ENCODE measurements around the gene PCTP. TPM values are rescaled to one million over a fixed set of nuclear protein-coding genes. Genes with fewer than 3 reads are reported as not detected.

The PCTP gene
- total and polyA plus RNA-seq, 2 of the 4 experiments (the other 2 are of a cell fraction), result 11.6 to 12.9 TPM

- H3K9ac ChIP-seq (ENCODE audit: low read depth, low read length), result no peak overlapping the region
- ATAC-seq (ENCODE audit: low read depth) (no peak), DNase-seq (no peak)
- ChIA-PET POLR2A (ENCODE audit: unreplicated experiment) (no interaction called here), CTCF (no interaction called here)
- no peak overlapping the region for H3K18ac ChIP-seq (ENCODE audit: low read depth, low read length)
- H3K27ac ChIP-seq (ENCODE audit: insufficient read depth, low read length), result no peak overlapping the region
- H2BK5ac ChIP-seq (ENCODE audit: low read depth, low read length, poor library complexity, severe bottlenecking), result no peak overlapping the region
- no peak overlapping the region for H3K4me3 ChIP-seq (ENCODE audit: insufficient read depth, low read depth, low read length)
- H3K36me3 ChIP-seq (ENCODE audit: control insufficient read depth, insufficient read depth, low read length), result no peaks in the 10 kb centered on the region
- H3K27me3 ChIP-seq (ENCODE audit: control insufficient read depth, insufficient read depth, low read length), result no peaks in the 10 kb centered on the region
- dilution Hi-C loops (cut with HindIII; ENCODE audit: low sequenced_read_pairs, unreplicated experiment) (no loop called here), intact Hi-C loops (cut with micrococcal nuclease) (no loop called here), in situ Hi-C loops (cut with MboI; ENCODE audit: low sequenced_read_pairs) (loop anchor here (25.0 kb wide), 1 partner anchor 1995 kb away; no protein-coding TSS in a partner anchor)
- H2BK20ac ChIP-seq (ENCODE audit: low read depth, low read length), result no peak overlapping the region
- no peak overlapping the region for H3K4me2 ChIP-seq (ENCODE audit: low read depth, low read length)
- no peak overlapping the region for H4K5ac ChIP-seq (ENCODE audit: low read depth, low read length)
- no peaks in the 10 kb centered on the region for H3K79me1 ChIP-seq (ENCODE audit: low read depth in 1 of 2, low read length in 2 of 2)
- no peak overlapping the region for H2BK15ac ChIP-seq (ENCODE audit: low read depth, low read length)
- no peak for TF ChIP-seq CEBPB (IDR thresholded peaks at IDR 0.05; ENCODE audit: low read depth, low read length)
- H2BK120ac ChIP-seq (ENCODE audit: low read depth, low read length), result no peak overlapping the region
- H3K23ac ChIP-seq (ENCODE audit: low read depth, low read length), result no peak overlapping the region
- H3K9me1 ChIP-seq (ENCODE audit: insufficient read depth, low read length), result no peaks in the 10 kb centered on the region
- no peak overlapping the region for H2AFZ ChIP-seq (replicated peaks; ENCODE audit: low read length, poor library complexity)
- no peaks in the 10 kb centered on the region for H3K9me3 ChIP-seq (ENCODE audit: control insufficient read depth, insufficient read depth, low read length)
- no peak overlapping the region for H2AK9ac ChIP-seq (replicated peaks; ENCODE audit: low read depth, low read length, poor library complexity)
- no peak overlapping the region for H3K56ac ChIP-seq (ENCODE audit: extremely low read depth, insufficient read depth, low read length)
- H3K4ac ChIP-seq (ENCODE audit: low read depth, low read length), result no peak overlapping the region
- H3K14ac ChIP-seq (replicated peaks; ENCODE audit: low read depth, low read length), result no peak overlapping the region
- no peak overlapping the region for H4K8ac ChIP-seq (ENCODE audit: low read depth in 2 of 2, low read length in 2 of 2)
- no peaks in the 10 kb centered on the region for H4K20me1 ChIP-seq (ENCODE audit: insufficient read depth, low read length)
- H4K91ac ChIP-seq (ENCODE audit: insufficient read depth, low read depth, low read length), result no peak overlapping the region
- no TSS peak for BruUV-seq (replicated peaks)
- H2AK5ac ChIP-seq (ENCODE audit: low read depth, low read length), result no peak overlapping the region
- no CpG with 5 or more reads among the region's 1 CpG for WGBS, 2 experiments (ENCODE audit: extremely low coverage in 2 of 2, insufficient read length in 1 of 2)
- H3K4me1 ChIP-seq (ENCODE audit: control insufficient read depth, insufficient read depth, low read length), result no peaks in the 10 kb centered on the region
Observed at GRCh38 chr17:55817397-55817709, 66.5 kb downstream of the PCTP start.

Measured in IMR-90 (cell line).